H1 (cell line): Measurements from ENCODE around the gene ARHGEF19.

Experiments used
- CHD2 ChIP-seq: IDR thresholded peaks from 2 replicates; pipeline ENCODE4 v1.6.1; 2012; ENCODE audit warnings: low read length, improper control_type of control experiment
- EP300 ChIP-seq, 2 experiments: IDR thresholded peaks; 1 replicate in 1 of 2; 2 replicates in 1 of 2; pipeline ENCODE4 v1.6.1; 2011 to 2012; ENCODE audit warnings: low read depth in 2 of 2, low read length in 2 of 2, mild to moderate bottlenecking in 2 of 2, borderline replicate concordance in 1 of 2, inconsistent platforms in 1 of 2, moderate library complexity in 1 of 2
- EZH2 ChIP-seq: fragments of 200-600 bp; sonication (generic); IDR thresholded peaks from 2 replicates; pipeline ENCODE4 v1.7.1; 2012; ENCODE audit warnings: low read depth, mild to moderate bottlenecking, moderate library complexity, low read length, inconsistent platforms; ENCODE audit not compliant: severe bottlenecking
- JUN ChIP-seq: IDR thresholded peaks from 2 replicates; pipeline ENCODE4 v1.6.1; 2011; ENCODE audit warnings: low read depth, mild to moderate bottlenecking, improper control_type of control experiment, low read length
- JUND ChIP-seq: IDR thresholded peaks from 2 replicates; pipeline ENCODE4 v1.6.1; 2011; ENCODE audit warnings: mild to moderate bottlenecking, improper control_type of control experiment, low read length
- POLR2A ChIP-seq, 2 experiments: IDR thresholded peaks; 1 replicate in 1 of 2; 2 replicates in 1 of 2; pipeline ENCODE4 v1.6.1; 2011; ENCODE audit warnings: low read depth in 2 of 2, low read length in 2 of 2, mild to moderate bottlenecking in 2 of 2; ENCODE audit errors: control extremely low read depth in 1 of 2
- SP2 ChIP-seq: IDR thresholded peaks from 2 replicates; pipeline ENCODE4 v1.6.1; 2012; ENCODE audit warnings: mild to moderate bottlenecking, low read length, inconsistent platforms
- SRF ChIP-seq: IDR thresholded peaks from 2 replicates; pipeline ENCODE4 v1.6.1; 2011; ENCODE audit warnings: mild to moderate bottlenecking, low read depth, low read length, moderate library complexity
- TAF1 ChIP-seq: IDR thresholded peaks from 2 replicates; pipeline ENCODE4 v1.6.1; 2011; ENCODE audit warnings: mild to moderate bottlenecking, low read depth, low read length
- ZNF274 ChIP-seq: IDR thresholded peaks from 2 replicates; pipeline ENCODE4 v1.7.0; 2012; ENCODE audit warnings: low read length, borderline replicate concordance; ENCODE audit errors: extremely low read depth
- TF ChIP-seq, protein P1 (sequence below): IDR thresholded peaks from 2 replicates; pipeline ENCODE4 v1.6.1; 2012; ENCODE audit warnings: inconsistent platforms
- TF ChIP-seq, protein P2 (sequence below), 3 experiments: IDR thresholded peaks; 1 replicate in 2 of 3; 2 replicates in 1 of 3; pipeline versions ENCODE4 v1.5.1 to v1.6.1; 2011; ENCODE audit warnings: low read length in 3 of 3, mild to moderate bottlenecking in 3 of 3, inconsistent platforms in 2 of 3, low read depth in 1 of 3, moderate library complexity in 1 of 3; ENCODE audit not compliant: insufficient read depth in 1 of 3; ENCODE audit errors: control extremely low read depth in 1 of 3

DNA sequence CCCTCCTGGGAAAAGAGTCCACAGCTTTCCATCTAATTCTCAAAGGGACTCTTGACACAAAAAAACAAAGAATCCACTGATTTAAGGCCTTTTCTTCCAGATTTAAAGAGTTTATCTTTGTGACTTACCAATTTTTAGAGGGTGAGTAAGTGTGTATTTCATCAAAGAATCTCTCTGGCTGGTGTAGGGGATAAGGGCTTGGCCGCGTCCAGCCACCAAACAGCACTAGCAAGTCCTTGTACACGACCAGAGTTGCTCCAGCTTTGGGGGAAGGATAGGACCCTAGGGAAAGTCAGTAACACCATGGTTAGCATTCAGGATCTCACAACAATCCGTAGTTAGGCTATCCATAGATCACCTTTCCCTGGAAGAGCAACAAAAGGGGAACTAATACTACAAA is 44.0 kb upstream of the ARHGEF19 start:
- TF ChIP-seq EP300 (IDR thresholded peaks at IDR 0.05; ENCODE audit: borderline replicate concordance in 1 of 2, low read depth in 2 of 2, low read length in 2 of 2) (no peak), JUN (no peak), TAF1 (no peak), POLR2A (IDR thresholded peaks at IDR 0.05; ENCODE audit: control extremely low read depth in 1 of 2, low read depth in 2 of 2, low read length in 2 of 2) (no peak), SRF (no peak), SP2 (no peak), ZNF274 (no peak), EZH2 (no peak), JUND (no peak), CHD2 (no peak)
- TF ChIP-seq, protein P1, sequence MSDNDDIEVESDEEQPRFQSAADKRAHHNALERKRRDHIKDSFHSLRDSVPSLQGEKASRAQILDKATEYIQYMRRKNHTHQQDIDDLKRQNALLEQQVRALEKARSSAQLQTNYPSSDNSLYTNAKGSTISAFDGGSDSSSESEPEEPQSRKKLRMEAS = no peak
- TF ChIP-seq, protein P2, sequence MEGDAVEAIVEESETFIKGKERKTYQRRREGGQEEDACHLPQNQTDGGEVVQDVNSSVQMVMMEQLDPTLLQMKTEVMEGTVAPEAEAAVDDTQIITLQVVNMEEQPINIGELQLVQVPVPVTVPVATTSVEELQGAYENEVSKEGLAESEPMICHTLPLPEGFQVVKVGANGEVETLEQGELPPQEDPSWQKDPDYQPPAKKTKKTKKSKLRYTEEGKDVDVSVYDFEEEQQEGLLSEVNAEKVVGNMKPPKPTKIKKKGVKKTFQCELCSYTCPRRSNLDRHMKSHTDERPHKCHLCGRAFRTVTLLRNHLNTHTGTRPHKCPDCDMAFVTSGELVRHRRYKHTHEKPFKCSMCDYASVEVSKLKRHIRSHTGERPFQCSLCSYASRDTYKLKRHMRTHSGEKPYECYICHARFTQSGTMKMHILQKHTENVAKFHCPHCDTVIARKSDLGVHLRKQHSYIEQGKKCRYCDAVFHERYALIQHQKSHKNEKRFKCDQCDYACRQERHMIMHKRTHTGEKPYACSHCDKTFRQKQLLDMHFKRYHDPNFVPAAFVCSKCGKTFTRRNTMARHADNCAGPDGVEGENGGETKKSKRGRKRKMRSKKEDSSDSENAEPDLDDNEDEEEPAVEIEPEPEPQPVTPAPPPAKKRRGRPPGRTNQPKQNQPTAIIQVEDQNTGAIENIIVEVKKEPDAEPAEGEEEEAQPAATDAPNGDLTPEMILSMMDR (IDR thresholded peaks at IDR 0.05; ENCODE audit: control extremely low read depth in 1 of 3, insufficient read depth in 1 of 3, low read depth in 1 of 3, low read length in 3 of 3) = no peak
